ENCODE measurements around the gene GLO1.

GLO1 gene

GRCh38 chr6:38646166-38646878, 56.6 kb downstream of the GLO1 start:
- Histone ChIP-seq H3K4me1 (peaks cover 5% of the 10 kb centered on the region), H3K9me3 (ENCODE audit: control insufficient read depth, low read length) (no peaks in the 10 kb centered on the region), H3K79me2 (no peaks in the 10 kb centered on the region), H3K4me2 (ENCODE audit: low read length) (no peak overlapping the region), H2AFZ (no peak overlapping the region), H3K27me3 (ENCODE audit: control insufficient read depth, insufficient read depth, low read length) (no peaks in the 10 kb centered on the region), H3K36me3 (ENCODE audit: control insufficient read depth, insufficient read depth, low read length) (no peaks in the 10 kb centered on the region), H3K4me3 (ENCODE audit: low read depth, low read length) (no peak overlapping the region), H3K9ac (no peak overlapping the region), H3K27ac (no peak overlapping the region)
- TF ChIP-seq CTCF (IDR thresholded peaks at IDR 0.05): no peak

- Histone ChIP-seq H3K4me1 (peaks cover 9% of the 10 kb centered on the region), H2AFZ (no peak overlapping the region), H3K79me2 (peaks cover 11% of the 10 kb centered on the region), H3K4me2 (ENCODE audit: low read length) (no peak overlapping the region), H3K9me3 (ENCODE audit: control insufficient read depth, low read length) (no peaks in the 10 kb centered on the region), H3K36me3 (ENCODE audit: control insufficient read depth, insufficient read depth, low read length) (no peaks in the 10 kb centered on the region), H3K27ac (no peak overlapping the region), H3K9ac (no peak overlapping the region), H3K4me3 (ENCODE audit: low read depth, low read length) (no peak overlapping the region), H3K27me3 (ENCODE audit: control insufficient read depth, insufficient read depth, low read length) (no peaks in the 10 kb centered on the region)
- TF ChIP-seq CTCF (IDR thresholded peaks at IDR 0.05): no peak
Measured at GRCh38 chr6:38644951-38645350, 58.0 kb downstream of the GLO1 start.

GRCh38 chr6:38640216-38640909, 62.6 kb downstream of the GLO1 start:
- peak overlapping the region; percentile 82 for H3K9ac ChIP-seq
- no peak for TF ChIP-seq CTCF (IDR thresholded peaks at IDR 0.05)
- H3K27ac ChIP-seq: peak overlapping the region; percentile 93
- H3K4me3 ChIP-seq (ENCODE audit: low read depth, low read length): peak overlapping the region; percentile 96
- H2AFZ ChIP-seq: peak overlapping the region; percentile 98
- H3K4me2 ChIP-seq (ENCODE audit: low read length): peak overlapping the region; percentile 97
- no peaks in the 10 kb centered on the region for H3K9me3 ChIP-seq (ENCODE audit: control insufficient read depth, low read length)
- peaks cover 12% of the 10 kb centered on the region for H3K4me1 ChIP-seq
- H3K36me3 ChIP-seq (ENCODE audit: control insufficient read depth, insufficient read depth, low read length): no peaks in the 10 kb centered on the region
- H3K79me2 ChIP-seq: peaks cover 11% of the 10 kb centered on the region
- no peaks in the 10 kb centered on the region for H3K27me3 ChIP-seq (ENCODE audit: control insufficient read depth, insufficient read depth, low read length)

- TF ChIP-seq CTCF (IDR thresholded peaks at IDR 0.05): no peak
Measured at GRCh38 chr6:38639498-38640215, 63.3 kb downstream of the GLO1 start, which contains the start of gene BTBD9. BTBD9 (minus strand) TSS chr6:38639929.

More at GRCh38 chr6:38639498-38640215, 63.3 kb downstream of the GLO1 start, which contains the start of gene BTBD9:
- no peaks in the 10 kb centered on the region for H3K9me3 ChIP-seq (ENCODE audit: control insufficient read depth, low read length)
- H3K4me3 ChIP-seq (ENCODE audit: low read depth, low read length): peak within 1 kb of the TSS; percentile 96
- peak within 1 kb of the TSS; percentile 97 for H3K4me2 ChIP-seq (ENCODE audit: low read length)
- H3K27me3 ChIP-seq (ENCODE audit: control insufficient read depth, insufficient read depth, low read length): no peaks in the 10 kb centered on the region
- no peaks in the 10 kb centered on the region for H3K36me3 ChIP-seq (ENCODE audit: control insufficient read depth, insufficient read depth, low read length)
- peaks cover 11% of the 10 kb centered on the region for H3K79me2 ChIP-seq
- peaks cover 10% of the 10 kb centered on the region for H3K4me1 ChIP-seq
- peak within 1 kb of the TSS; percentile 82 for H3K9ac ChIP-seq
- peak within 1 kb of the TSS; percentile 93 for H3K27ac ChIP-seq
- peak within 1 kb of the TSS; percentile 98 for H2AFZ ChIP-seq
